Neural progenitor cell (in vitro differentiated cells): ENCODE data around the gene INO80. TPM values are rescaled to one million over a fixed set of nuclear protein-coding genes. Genes with fewer than 3 reads are reported as not detected.

ENCODE experiments used
- DNase-seq: peaks from one replicate; pipeline ENCODE4 v3.0.0-alpha.2; 2016; ENCODE audit warnings: low spot score
- H2AFZ ChIP-seq: fragments of 200-600 bp; sonication (generic); replicated peaks from 2 replicates; pipeline ENCODE4 v1.6.1; 2016; ENCODE audit warnings: antibody characterized with exemption
- H3F3A ChIP-seq: fragments of 200-600 bp; sonication (generic); 2 replicates; pipeline ENCODE4 v1.6.1; 2016; ENCODE audit warnings: antibody characterized with exemption, low read depth
- H3K27ac ChIP-seq: fragments of 200-600 bp; sonication (generic); 2 replicates; pipeline ENCODE4 v1.5.1; 2016; ENCODE audit warnings: mild to moderate bottlenecking
- H3K27me3 ChIP-seq: fragments of 200-600 bp; sonication (generic); 2 replicates; pipeline ENCODE4 v1.6.1; 2016; ENCODE audit warnings: mild to moderate bottlenecking, moderate library complexity
- H3K36me3 ChIP-seq: fragments of 200-600 bp; sonication (generic); 2 replicates; pipeline ENCODE4 v1.5.1; 2016
- H3K4me1 ChIP-seq: fragments of 200-600 bp; sonication (generic); 2 replicates; pipeline ENCODE4 v1.6.1; 2016; ENCODE audit warnings: mixed run types
- H3K4me2 ChIP-seq: fragments of 200-600 bp; sonication (generic); 2 replicates; pipeline ENCODE4 v1.6.1; 2016
- H3K4me3 ChIP-seq: fragments of 200-600 bp; sonication (generic); 2 replicates; pipeline ENCODE4 v1.5.1; 2016
- H3K79me2 ChIP-seq: fragments of 200-600 bp; sonication (generic); 2 replicates; pipeline ENCODE4 v1.6.1; 2016; ENCODE audit warnings: low read depth
- H3K9ac ChIP-seq: fragments of 200-600 bp; sonication (generic); 2 replicates; pipeline ENCODE4 v1.6.1; 2016
- H3K9me3 ChIP-seq: fragments of 200-600 bp; sonication (generic); 2 replicates; pipeline ENCODE4 v1.5.1; 2016; ENCODE audit warnings: low read depth
- H4K20me1 ChIP-seq: fragments of 200-600 bp; sonication (generic); 2 replicates; pipeline ENCODE4 v1.6.1; 2016; ENCODE audit warnings: low read depth
- H3K27ac Mint-ChIP-seq: 3 replicates; pipeline ENCODE4 v1.8.0; 2021; ENCODE audit warnings: mixed read lengths
- H3K27me3 Mint-ChIP-seq: 2 replicates; pipeline ENCODE4 v1.8.0; 2022; ENCODE audit warnings: low read depth, mild to moderate bottlenecking, inconsistent platforms, moderate library complexity, mixed read lengths; ENCODE audit not compliant: insufficient read depth
- H3K36me3 Mint-ChIP-seq: 3 replicates; pipeline ENCODE4 v1.8.0; 2021; ENCODE audit warnings: mixed read lengths
- H3K4me1 Mint-ChIP-seq: 3 replicates; pipeline ENCODE4 v1.8.0; 2021; ENCODE audit warnings: mixed read lengths
- H3K4me3 Mint-ChIP-seq: 3 replicates; pipeline ENCODE4 v1.8.0; 2021; ENCODE audit warnings: mild to moderate bottlenecking, moderate library complexity, mixed read lengths
- H3K9me3 Mint-ChIP-seq: 3 replicates; pipeline ENCODE4 v1.8.0; 2020; ENCODE audit warnings: mixed read lengths
- CTCF ChIP-seq: fragments of 200-600 bp; sonication (generic); IDR thresholded peaks from 2 replicates; pipeline ENCODE4 v1.5.1; 2017; ENCODE audit warnings: antibody characterized with exemption, mild to moderate bottlenecking
- EZH2 ChIP-seq: fragments of 200-600 bp; sonication (generic); IDR thresholded peaks from 2 replicates; pipeline ENCODE4 v1.6.1; 2017; ENCODE audit warnings: antibody characterized with exemption, mild to moderate bottlenecking, moderate library complexity
- EZH2phosphoT487 ChIP-seq: fragments of 200-600 bp; sonication (generic); IDR thresholded peaks from 2 replicates; pipeline ENCODE4 v1.6.1; 2017; ENCODE audit warnings: antibody characterized with exemption
- total RNA-seq: library from RNA; depleted of rRNA; stranded (reverse); fragments of >200 nt; gene quantifications from 2 replicates; pipeline ENCODE4 v1.2.3, GENCODE V29; 2015; ENCODE audit warnings: low replicate concordance

Gene INO80
- total RNA-seq, 1 donor from 2014 or later, result 25.4 TPM

DNA sequence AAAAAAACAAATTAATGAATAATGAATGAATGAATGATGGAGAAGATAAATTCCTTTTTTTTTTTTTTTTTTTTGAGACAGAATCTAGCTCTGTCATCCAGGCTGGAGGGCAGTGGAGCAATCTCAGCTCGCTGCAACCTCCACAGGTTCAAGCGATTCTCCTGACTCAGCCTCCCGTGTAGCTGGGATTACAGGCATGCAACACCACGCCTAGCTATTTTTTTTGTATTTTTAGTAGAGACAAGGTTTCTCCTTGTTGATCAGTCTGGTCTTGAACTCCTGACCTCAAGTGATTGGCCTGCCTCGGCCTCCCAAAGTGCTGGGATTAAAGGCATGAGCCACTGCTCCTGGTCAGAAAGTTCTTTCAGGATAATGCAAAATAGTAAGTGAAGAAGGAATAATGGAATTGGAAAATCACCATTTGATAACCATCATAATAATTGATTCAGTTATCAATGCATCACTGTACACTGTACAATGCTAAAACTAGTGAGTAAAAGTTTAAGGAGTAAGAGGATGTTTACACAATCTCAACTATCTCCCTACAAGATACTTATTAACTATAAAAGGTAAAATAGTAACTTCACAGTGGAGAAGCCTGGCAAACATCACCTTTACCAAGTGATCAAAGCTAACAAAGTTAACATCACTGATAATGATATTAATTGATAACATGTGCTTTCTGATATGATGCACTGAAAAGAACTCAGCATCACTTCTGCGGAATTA, 12.3 kb upstream of the INO80 start:
- peaks cover 6% of the 10 kb centered on the region for H3K9me3 Mint-ChIP-seq
- no peak overlapping the region for H2AFZ ChIP-seq
- H3K27ac ChIP-seq, result no peak overlapping the region
- no peak overlapping the region for H3K4me3 ChIP-seq
- H3K36me3 ChIP-seq, result no peaks in the 10 kb centered on the region
- H3K27ac Mint-ChIP-seq, result no peak overlapping the region
- no peaks in the 10 kb centered on the region for H3K36me3 Mint-ChIP-seq
- peaks cover 2% of the 10 kb centered on the region for H3K27me3 Mint-ChIP-seq
- no peak for DNase-seq
- no peaks in the 10 kb centered on the region for H3K79me2 ChIP-seq
- no peak overlapping the region for H3K9ac ChIP-seq
- no peak overlapping the region for H3K4me2 ChIP-seq
- no peaks in the 10 kb centered on the region for H3K27me3 ChIP-seq
- TF ChIP-seq EZH2, result no peak
- TF ChIP-seq CTCF, result no peak
- no peak for TF ChIP-seq EZH2phosphoT487
- no peaks in the 10 kb centered on the region for H3K4me1 Mint-ChIP-seq
- no peaks in the 10 kb centered on the region for H4K20me1 ChIP-seq
- H3K9me3 ChIP-seq, result peaks cover 3% of the 10 kb centered on the region
- H3F3A ChIP-seq, result no peaks in the 10 kb centered on the region
- no peak overlapping the region for H3K4me3 Mint-ChIP-seq
- peaks cover 3% of the 10 kb centered on the region for H3K4me1 ChIP-seq

GRCh38 chr15:41125931-41126642, 10.0 kb upstream of the INO80 start:
- Histone ChIP-seq H3K27me3 (no peaks in the 10 kb centered on the region), H4K20me1 (no peaks in the 10 kb centered on the region), H3K36me3 (no peaks in the 10 kb centered on the region), H3K4me3 (no peak overlapping the region), H3K4me1 (no peaks in the 10 kb centered on the region), H3K4me2 (no peak overlapping the region), H3F3A (no peaks in the 10 kb centered on the region), H3K9me3 (peaks cover 3% of the 10 kb centered on the region), H3K79me2 (no peaks in the 10 kb centered on the region), H2AFZ (no peak overlapping the region), H3K27ac (no peak overlapping the region), H3K9ac (no peak overlapping the region)
- Mint-ChIP-seq H3K9me3 (no peaks in the 10 kb centered on the region), H3K27ac (no peak overlapping the region), H3K36me3 (no peaks in the 10 kb centered on the region), H3K27me3 (no peaks in the 10 kb centered on the region), H3K4me1 (no peaks in the 10 kb centered on the region), H3K4me3 (no peak overlapping the region)
- no peak for TF ChIP-seq EZH2phosphoT487
- no peak for TF ChIP-seq CTCF
- no peak for TF ChIP-seq EZH2
- no peak for DNase-seq

DNA sequence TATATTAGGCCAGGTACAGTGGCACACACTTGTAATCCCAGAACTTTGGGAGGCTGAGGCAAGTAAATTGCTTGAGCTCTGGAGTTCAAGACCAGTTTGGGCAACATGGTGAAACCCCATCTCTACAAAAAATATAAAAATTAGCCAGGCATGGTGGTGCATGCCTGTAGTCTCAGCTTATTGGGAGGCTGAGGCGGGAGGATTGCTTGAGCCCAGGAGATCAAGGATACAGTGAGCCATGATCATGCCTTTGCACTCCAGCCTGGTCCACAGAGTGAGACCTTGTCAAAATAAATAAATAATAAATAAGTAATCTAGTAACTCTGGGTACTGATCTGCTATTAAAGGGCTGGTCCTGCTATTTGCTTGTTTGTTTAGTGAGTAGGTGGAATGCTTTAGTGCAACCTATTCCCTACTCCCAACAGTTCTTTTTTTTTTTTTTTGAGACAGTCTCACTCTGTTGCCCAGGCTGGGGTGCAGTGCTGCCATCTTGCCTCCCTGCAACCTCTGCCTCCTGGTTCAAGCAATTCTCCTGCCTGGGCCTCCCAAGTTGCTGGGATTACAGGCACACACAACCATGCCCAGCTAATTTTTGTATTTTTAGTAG, 9.1 kb upstream of the INO80 start:
- no peak overlapping the region for H3K4me3 Mint-ChIP-seq
- no peak for TF ChIP-seq EZH2phosphoT487
- no peak for TF ChIP-seq EZH2
- TF ChIP-seq CTCF, result no peak

More for the DNA sequence above, 9.1 kb upstream of the INO80 start:
- DNase-seq, result no peak
- no peaks in the 10 kb centered on the region for H3F3A ChIP-seq
- H3K79me2 ChIP-seq, result no peaks in the 10 kb centered on the region
- H3K9ac ChIP-seq, result no peak overlapping the region
- no peaks in the 10 kb centered on the region for H3K27me3 Mint-ChIP-seq
- H3K4me3 ChIP-seq, result no peak overlapping the region
- no peaks in the 10 kb centered on the region for H4K20me1 ChIP-seq
- H3K9me3 ChIP-seq, result no peaks in the 10 kb centered on the region
- no peaks in the 10 kb centered on the region for H3K4me1 Mint-ChIP-seq
- H3K27ac Mint-ChIP-seq, result no peak overlapping the region
- no peak overlapping the region for H2AFZ ChIP-seq
- H3K27ac ChIP-seq, result no peak overlapping the region
- no peaks in the 10 kb centered on the region for H3K27me3 ChIP-seq
- H3K4me1 ChIP-seq, result no peaks in the 10 kb centered on the region
- no peaks in the 10 kb centered on the region for H3K36me3 ChIP-seq
- no peaks in the 10 kb centered on the region for H3K36me3 Mint-ChIP-seq
- no peaks in the 10 kb centered on the region for H3K9me3 Mint-ChIP-seq
- H3K4me2 ChIP-seq, result no peak overlapping the region
